Ectodermal cell (in vitro differentiated cells): Measurements from ENCODE around the gene FBLN1.
A peak's percentile ranks its signal among the peaks of the same experiment; 100 is the strongest.
"Not testable (repeated sequence)": the region's sequence is repeated elsewhere in the genome, so short reads cannot be mapped to it uniquely, and the experiment has no call there.

ENCODE experiments used
- H3K27ac ChIP-seq: 2 replicates; pipeline ENCODE4 v1.7.0; 2013; ENCODE audit warnings: mild to moderate bottlenecking, low read depth, low read length; ENCODE audit not compliant: insufficient read depth, poor library complexity, severe bottlenecking
- H3K27me3 ChIP-seq: 2 replicates; pipeline ENCODE4 v1.7.0; 2013; ENCODE audit warnings: mild to moderate bottlenecking, low read length; ENCODE audit not compliant: insufficient read depth, control insufficient read depth, poor library complexity, severe bottlenecking
- H3K36me3 ChIP-seq: one replicate; pipeline ENCODE4 v1.7.0; 2013; ENCODE audit warnings: low read length; ENCODE audit not compliant: control insufficient read depth, insufficient read depth
- H3K4me1 ChIP-seq: one replicate; pipeline ENCODE4 v1.7.0; 2013; ENCODE audit warnings: low read length; ENCODE audit not compliant: control insufficient read depth, insufficient read depth
- H3K4me3 ChIP-seq: 2 replicates; pipeline ENCODE4 v1.7.0; 2013; ENCODE audit warnings: low read depth, low read length, control low read depth; ENCODE audit not compliant: insufficient read depth
- H3K9me3 ChIP-seq: 2 replicates; pipeline ENCODE4 v1.7.0; 2013; ENCODE audit warnings: mild to moderate bottlenecking, low read length, moderate library complexity; ENCODE audit not compliant: control insufficient read depth
- WGBS, 2 experiments: methylation state at CpG; one replicate each; pipeline ENCODE4 v1.1.7; 2013; ENCODE audit warnings: missing lambda C conversion rate in 2 of 2; 5-methylcytosine and 5-hydroxymethylcytosine counted together

Gene FBLN1

DNA sequence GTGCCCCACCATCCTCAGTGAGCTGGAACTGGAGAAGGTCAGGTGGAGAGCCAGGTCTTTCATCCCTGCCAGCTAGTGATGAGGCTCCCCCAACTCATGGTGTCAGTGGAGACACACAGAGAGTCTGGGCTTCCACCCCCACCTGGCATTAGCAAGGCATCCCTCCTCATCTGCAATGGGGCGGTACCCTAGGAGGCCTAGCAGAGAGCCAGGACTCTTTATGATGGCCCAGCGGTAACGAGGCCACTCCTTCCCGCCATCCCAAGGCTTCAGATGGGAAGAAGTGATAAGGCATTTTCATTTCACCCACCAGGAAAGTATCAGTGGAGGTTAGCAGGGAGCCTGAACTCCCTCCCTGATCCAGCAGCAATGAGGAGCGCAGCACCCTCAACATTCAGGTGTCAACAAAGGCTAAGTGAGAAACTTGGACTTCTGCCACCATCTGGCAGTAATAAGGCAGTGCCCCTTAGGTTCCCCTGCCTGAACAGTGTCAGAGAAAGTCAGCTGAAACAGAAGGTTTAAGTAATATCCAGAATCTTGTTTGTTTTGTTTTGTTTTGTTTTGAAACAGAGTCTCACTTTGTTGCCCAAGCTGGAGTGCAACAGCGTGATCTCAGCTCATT, 40.5 kb upstream of the FBLN1 start:
- Histone ChIP-seq H3K27me3 (no peaks in the 10 kb centered on the region), H3K27ac (no peak overlapping the region), H3K4me3 (no peak overlapping the region), H3K4me1 (no peaks in the 10 kb centered on the region), H3K36me3 (no peaks in the 10 kb centered on the region), H3K9me3 (no peaks in the 10 kb centered on the region)
- WGBS, 2 experiments, result 93% methylated on average over 6 of the region's 6 CpGs

DNA sequence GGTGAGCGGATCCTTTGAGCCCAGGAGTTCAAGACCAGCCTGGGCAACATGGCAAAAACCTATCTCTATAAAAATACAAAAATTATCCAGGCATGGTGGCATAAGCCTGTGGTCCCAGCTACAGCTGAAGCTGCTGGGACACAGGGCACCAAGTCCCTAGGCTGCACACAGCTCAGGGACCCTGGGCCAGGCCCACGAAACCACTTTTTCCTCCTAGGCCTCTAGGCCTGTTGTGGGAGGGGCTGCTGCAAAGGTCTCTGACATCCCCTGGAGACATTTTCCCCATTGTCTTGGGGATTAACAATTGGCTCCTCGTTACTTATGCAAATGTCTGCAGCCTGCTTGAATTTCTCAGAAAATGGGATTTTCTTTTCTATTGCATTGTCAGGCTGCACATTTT, 39.0 kb upstream of the FBLN1 start:
- not testable (repeated sequence) for H3K36me3 ChIP-seq, H3K4me3 ChIP-seq, H3K27me3 ChIP-seq, H3K9me3 ChIP-seq, H3K4me1 ChIP-seq, H3K27ac ChIP-seq
- WGBS, 2 experiments, result 90 to 97% methylated on average over 3 of the region's 3 CpGs

DNA sequence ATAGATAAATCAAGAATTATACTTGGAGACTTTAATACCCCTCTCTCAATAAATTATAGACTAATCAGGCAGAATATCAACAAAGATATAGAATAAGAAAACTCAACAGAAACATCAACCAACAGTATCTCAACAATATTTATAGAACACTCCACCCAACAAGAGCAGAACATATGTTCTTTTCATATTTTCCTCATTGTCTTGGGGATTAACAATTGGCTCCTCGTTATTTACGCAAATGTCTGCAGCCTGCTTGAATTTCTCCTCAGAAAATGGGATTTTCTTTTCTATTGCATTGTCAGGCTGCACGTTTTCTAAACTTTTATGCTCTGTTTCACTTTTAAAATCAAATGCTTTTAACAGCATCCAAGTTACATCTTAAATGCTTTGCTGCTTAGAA, 37.0 kb upstream of the FBLN1 start:
- Histone ChIP-seq H3K4me3 (no peak overlapping the region), H3K4me1 (no peaks in the 10 kb centered on the region), H3K27ac (no peak overlapping the region), H3K36me3 (no peaks in the 10 kb centered on the region), H3K9me3 (no peaks in the 10 kb centered on the region), H3K27me3 (no peaks in the 10 kb centered on the region)
- 86 to 88% methylated on average over 3 of the region's 3 CpGs for WGBS, 2 experiments

- 78 to 81% methylated on average over 7 of the region's 7 CpGs for WGBS, 2 experiments
- Histone ChIP-seq H3K4me3 (no peak overlapping the region), H3K9me3 (no peaks in the 10 kb centered on the region), H3K4me1 (peaks cover 2% of the 10 kb centered on the region), H3K36me3 (no peaks in the 10 kb centered on the region), H3K27me3 (no peaks in the 10 kb centered on the region), H3K27ac (no peak overlapping the region)
Measured at GRCh38 chr22:45468872-45469271, 33.8 kb upstream of the FBLN1 start.

- no peaks in the 10 kb centered on the region for H3K36me3 ChIP-seq
- H3K4me1 ChIP-seq, result peaks cover 7% of the 10 kb centered on the region
- WGBS, 2 experiments, result 71 to 73% methylated on average over 6 to 8 of the region's 8 CpGs
- H3K4me3 ChIP-seq, result no peak overlapping the region
- no peaks in the 10 kb centered on the region for H3K27me3 ChIP-seq
- no peak overlapping the region for H3K27ac ChIP-seq
- H3K9me3 ChIP-seq, result no peaks in the 10 kb centered on the region
Measured at GRCh38 chr22:45469281-45470073, 33.2 kb upstream of the FBLN1 start.

DNA sequence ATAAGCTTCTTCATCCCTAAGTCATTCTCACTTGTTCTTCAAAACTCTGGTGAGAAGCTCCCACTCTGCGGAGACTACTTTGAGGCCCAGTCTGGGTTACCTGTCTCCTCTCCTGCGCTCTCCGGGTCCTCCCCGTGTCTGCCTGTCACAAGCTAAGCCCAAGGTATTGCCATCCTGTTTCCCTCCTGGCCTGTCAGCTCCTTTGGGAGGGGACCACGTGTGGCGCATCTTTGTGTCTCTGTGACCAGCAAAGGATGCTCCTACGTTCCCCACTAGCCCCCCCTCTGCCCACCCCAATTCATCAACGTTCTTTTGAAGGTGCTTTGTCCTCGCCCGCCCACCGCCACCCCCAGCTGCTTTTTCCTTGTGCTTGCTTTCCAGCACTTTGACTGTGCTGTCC, 31.8 kb upstream of the FBLN1 start:
- H3K27ac ChIP-seq, result no peak overlapping the region
- H3K27me3 ChIP-seq, result peaks cover 4% of the 10 kb centered on the region
- 61 to 69% methylated on average over 11 of the region's 11 CpGs for WGBS, 2 experiments
- no peak overlapping the region for H3K4me3 ChIP-seq
- H3K36me3 ChIP-seq, result no peaks in the 10 kb centered on the region
- no peaks in the 10 kb centered on the region for H3K9me3 ChIP-seq
- H3K4me1 ChIP-seq, result peaks cover 7% of the 10 kb centered on the region

- Histone ChIP-seq H3K27ac (no peak overlapping the region), H3K4me3 (no peak overlapping the region), H3K9me3 (no peaks in the 10 kb centered on the region), H3K36me3 (no peaks in the 10 kb centered on the region), H3K4me1 (peaks cover 7% of the 10 kb centered on the region), H3K27me3 (peaks cover 4% of the 10 kb centered on the region)
- WGBS, 2 experiments, result 92 to 97% methylated on average over 3 of the region's 3 CpGs
Measured at GRCh38 chr22:45472426-45472825, 30.3 kb upstream of the FBLN1 start.

DNA sequence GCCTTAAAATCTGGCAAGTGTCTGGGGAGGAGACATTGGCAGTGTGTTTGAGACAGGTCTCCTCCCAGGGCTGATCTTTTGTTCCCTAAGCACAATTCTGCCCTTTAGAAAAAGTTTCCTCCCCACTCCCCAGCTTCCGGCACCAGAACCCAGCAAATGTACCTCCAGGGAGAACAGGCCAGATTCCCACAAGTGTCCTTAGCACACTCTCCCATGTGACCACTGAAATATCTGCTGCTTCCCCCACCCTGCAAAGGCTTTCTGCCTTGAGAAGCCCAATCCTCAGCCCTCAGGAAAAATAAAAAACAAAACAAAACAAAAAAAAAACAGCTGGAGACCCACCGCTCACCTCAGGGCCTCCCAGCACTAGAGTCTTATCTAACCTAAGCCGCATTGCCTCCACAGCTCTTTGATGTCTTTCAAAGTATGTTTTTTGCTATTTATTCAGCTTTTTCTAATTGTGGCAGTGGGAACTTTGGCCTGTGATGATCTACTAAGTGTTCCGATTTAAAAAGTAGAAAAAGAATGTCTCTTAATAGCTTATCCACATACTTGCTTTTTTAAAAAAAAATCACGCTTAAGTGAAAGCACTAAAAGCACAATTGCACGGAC, 29.0 kb upstream of the FBLN1 start:
- Histone ChIP-seq H3K27ac (peak overlapping the region; percentile 44), H3K4me1 (peaks cover 7% of the 10 kb centered on the region), H3K36me3 (no peaks in the 10 kb centered on the region), H3K4me3 (no peak overlapping the region), H3K27me3 (peaks cover 4% of the 10 kb centered on the region), H3K9me3 (no peaks in the 10 kb centered on the region)
- 60 to 68% methylated on average over 4 to 6 of the region's 6 CpGs for WGBS, 2 experiments

DNA sequence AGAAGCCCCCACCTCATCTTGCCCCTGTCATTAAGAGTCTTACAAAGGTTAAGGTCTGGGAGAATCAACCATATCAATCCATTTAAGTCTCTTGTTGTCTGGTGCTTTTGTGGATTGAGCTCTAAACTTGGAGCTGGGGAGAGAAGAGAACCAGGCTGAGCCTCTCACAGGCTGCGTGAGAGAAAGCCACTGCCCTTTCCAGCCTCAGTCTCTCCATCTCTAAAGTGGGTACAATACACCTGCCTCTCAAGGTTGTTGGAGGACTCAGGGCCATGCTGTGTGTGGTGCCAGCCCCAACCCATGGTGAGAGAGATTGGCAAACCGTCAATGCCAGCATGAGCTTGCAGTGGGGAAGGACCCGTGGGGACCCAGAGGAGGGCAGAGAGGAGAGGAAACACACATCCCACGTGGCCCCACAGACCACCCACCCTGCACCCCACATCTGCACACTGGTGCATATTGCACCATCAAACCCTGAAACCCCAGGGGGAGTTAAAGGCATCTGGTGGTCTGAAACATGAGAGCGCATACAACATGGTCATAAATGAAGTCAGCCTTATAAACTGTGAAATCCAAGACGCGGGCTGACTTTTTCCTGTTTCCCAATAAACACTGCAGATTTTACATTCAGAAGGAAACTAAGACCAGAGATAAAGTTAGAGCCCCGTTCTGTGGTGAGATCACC, 27.5 kb upstream of the FBLN1 start:
- Histone ChIP-seq H3K4me1 (peaks cover 7% of the 10 kb centered on the region), H3K36me3 (no peaks in the 10 kb centered on the region), H3K27me3 (peaks cover 4% of the 10 kb centered on the region), H3K4me3 (no peak overlapping the region), H3K9me3 (no peaks in the 10 kb centered on the region), H3K27ac (no peak overlapping the region)
- WGBS, 2 experiments, result 79 to 84% methylated on average over 7 to 8 of the region's 8 CpGs
